Iris pigment epithelial cell (primary cell): Measurements from ENCODE around the gene SIPA1.

Experiments used
- DNase-seq: peaks from one replicate; pipeline ENCODE4 v3.0.0-alpha.2; 2011; ENCODE audit warnings: low read depth

Gene SIPA1

GRCh38 chr11:65637794-65638419 is at the start of gene SIPA1:
SIPA1 (plus strand) TSS chr11:65638101; CDS start chr11:65640922, 2,821 bp downstream.
- peak; percentile 90 for DNase-seq

GRCh38 chr11:65588199-65589054 is 49.5 kb upstream of the SIPA1 start:
- peak; percentile 60 for DNase-seq

GRCh38 chr11:65589444-65590239 is 48.3 kb upstream of the SIPA1 start:
- no peak for DNase-seq

- peak; percentile 43 for DNase-seq
Observed at GRCh38 chr11:65590240-65590738, 47.6 kb upstream of the SIPA1 start.

GRCh38 chr11:65591939-65592857 is 45.7 kb upstream of the SIPA1 start:
- peak; percentile 65 for DNase-seq

- DNase-seq: no peak
Observed at GRCh38 chr11:65592858-65593517, 44.9 kb upstream of the SIPA1 start.

GRCh38 chr11:65593518-65594414 is 44.1 kb upstream of the SIPA1 start:
- DNase-seq: no peak

- DNase-seq: no peak
Observed at GRCh38 chr11:65595131-65595530, 42.8 kb upstream of the SIPA1 start.

- DNase-seq: no peak
Observed at GRCh38 chr11:65595543-65596281, 42.2 kb upstream of the SIPA1 start, which contains the start of gene KCNK7. KCNK7 (minus strand) TSS chr11:65595800; CDS start chr11:65595772, 28 bp downstream.

GRCh38 chr11:65596520-65596919 is 41.4 kb upstream of the SIPA1 start:
- DNase-seq: no peak

- no peak for DNase-seq
Observed at GRCh38 chr11:65598258-65598699, 39.6 kb upstream of the SIPA1 start.

GRCh38 chr11:65599216-65599954 is 38.5 kb upstream of the SIPA1 start:
- no peak for DNase-seq

- DNase-seq: no peak
Observed at GRCh38 chr11:65599955-65600246, 38.0 kb upstream of the SIPA1 start.

GRCh38 chr11:65604258-65604657 is 33.6 kb upstream of the SIPA1 start:
- DNase-seq: no peak

- DNase-seq: peak; percentile 97
Observed at GRCh38 chr11:65606876-65607613, 30.9 kb upstream of the SIPA1 start.

- no peak for DNase-seq
Observed at GRCh38 chr11:65607614-65608426, 30.1 kb upstream of the SIPA1 start.

GRCh38 chr11:65609229-65609628 is 28.7 kb upstream of the SIPA1 start:
- no peak for DNase-seq
